Muscle of leg (tissue), 9 donors: Measurements from ENCODE around the gene RPL21. TPM values are rescaled to one million over a fixed set of nuclear protein-coding genes. Genes with fewer than 3 reads are reported as not detected.

Experiments
- polyA plus RNA-seq, 8 donors: library from polyadenylated mRNA; unstranded; fragments of 120-200 nt; gene quantifications; one replicate each; pipeline versions ENCODE4 v1.2.1 to v1.2.3, GENCODE V29; 2013; ENCODE audit warnings: inconsistent platforms in 1 of 8, low replicate concordance in 1 of 8; ENCODE audit not compliant: insufficient read length in 8 of 8, insufficient read depth in 1 of 8
- total RNA-seq: library from RNA; stranded (reverse); fragments of 120-200 nt; gene quantifications from one replicate; pipeline ENCODE4 v1.2.4, GENCODE V29; 2013

RPL21 gene
- total and polyA plus RNA-seq, 9 donors: 1,140 to 4,206 (median 1,249) TPM

Other genes starting within 250 kb of the RPL21 start
- gene USP12, start 79.7 kb upstream of the RPL21 start, total RNA-seq: 17.6 TPM
- gene USP12, start 79.7 kb upstream of the RPL21 start, polyA plus RNA-seq: 10 to 100 TPM; 18.9 to 24.4 (median 21.3) TPM
- 3.6 TPM for gene RASL11A, start 19.3 kb downstream of the RPL21 start, total RNA-seq
- gene RASL11A, start 19.3 kb downstream of the RPL21 start, polyA plus RNA-seq: 1 to 10 TPM; 2.1 to 4.3 (median 2.8) TPM
- 131 TPM for gene GTF3A, start 173.1 kb downstream of the RPL21 start, total RNA-seq
- gene GTF3A, start 173.1 kb downstream of the RPL21 start, polyA plus RNA-seq: 100 to 1,000 TPM; 139 to 161 (median 147) TPM
- gene MTIF3, start 199.0 kb downstream of the RPL21 start, total RNA-seq: 59.4 TPM
- 10 to 100 TPM; 50.2 to 62.0 (median 53.1) TPM for gene MTIF3, start 199.0 kb downstream of the RPL21 start, polyA plus RNA-seq